Choroid plexus epithelial cell (primary cell): ENCODE data around the gene CHMP5.

Experiments
- DNase-seq: peaks from one replicate; pipeline ENCODE4 v3.0.0-alpha.2; 2010; ENCODE audit warnings: low read depth
- H3K4me3 ChIP-seq: 2 replicates; pipeline ENCODE4 v1.5.1; 2011; ENCODE audit warnings: low read depth, mild to moderate bottlenecking, control low read depth, low read length, moderate library complexity
- TF ChIP-seq, protein P1 (sequence below): conservative IDR thresholded peaks from 2 replicates; pipeline ENCODE4 v1.5.1; 2011; ENCODE audit warnings: low read depth, mild to moderate bottlenecking, control low read depth, inconsistent platforms, low read length, moderate library complexity

Gene CHMP5

DNA sequence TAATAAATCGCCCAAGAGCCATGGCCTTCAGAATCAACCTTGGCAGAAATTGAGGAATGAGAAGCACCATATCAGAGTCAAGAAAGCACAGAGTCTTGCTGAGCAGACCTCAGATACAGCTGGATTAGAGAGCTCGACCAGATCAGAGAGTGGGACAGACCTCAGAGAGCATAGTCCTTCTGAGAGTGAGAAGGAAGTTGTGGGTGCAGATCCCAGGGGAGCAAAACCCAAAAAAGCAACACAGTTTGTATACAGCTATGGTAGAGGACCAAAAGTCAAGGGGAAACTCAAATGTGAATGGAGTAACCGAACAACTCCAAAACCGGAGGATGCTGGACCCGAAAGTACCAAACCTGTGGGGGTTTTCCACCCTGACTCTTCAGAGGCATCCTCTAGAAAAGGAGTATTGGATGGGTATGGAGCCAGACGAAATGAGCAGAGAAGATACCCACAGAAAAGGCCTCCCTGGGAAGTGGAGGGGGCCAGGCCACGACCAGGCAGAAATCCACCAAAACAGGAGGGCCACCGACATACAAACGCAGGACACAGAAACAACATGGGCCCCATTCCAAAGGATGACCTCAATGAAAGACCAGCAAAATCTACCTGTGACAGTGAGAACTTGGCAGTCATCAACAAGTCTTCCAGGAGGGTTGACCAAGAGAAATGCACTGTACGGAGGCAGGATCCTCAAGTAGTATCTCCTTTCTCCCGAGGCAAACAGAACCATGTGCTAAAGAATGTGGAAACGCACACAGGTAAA lies 30.0 kb downstream of the CHMP5 start:
- TF ChIP-seq, protein P1, sequence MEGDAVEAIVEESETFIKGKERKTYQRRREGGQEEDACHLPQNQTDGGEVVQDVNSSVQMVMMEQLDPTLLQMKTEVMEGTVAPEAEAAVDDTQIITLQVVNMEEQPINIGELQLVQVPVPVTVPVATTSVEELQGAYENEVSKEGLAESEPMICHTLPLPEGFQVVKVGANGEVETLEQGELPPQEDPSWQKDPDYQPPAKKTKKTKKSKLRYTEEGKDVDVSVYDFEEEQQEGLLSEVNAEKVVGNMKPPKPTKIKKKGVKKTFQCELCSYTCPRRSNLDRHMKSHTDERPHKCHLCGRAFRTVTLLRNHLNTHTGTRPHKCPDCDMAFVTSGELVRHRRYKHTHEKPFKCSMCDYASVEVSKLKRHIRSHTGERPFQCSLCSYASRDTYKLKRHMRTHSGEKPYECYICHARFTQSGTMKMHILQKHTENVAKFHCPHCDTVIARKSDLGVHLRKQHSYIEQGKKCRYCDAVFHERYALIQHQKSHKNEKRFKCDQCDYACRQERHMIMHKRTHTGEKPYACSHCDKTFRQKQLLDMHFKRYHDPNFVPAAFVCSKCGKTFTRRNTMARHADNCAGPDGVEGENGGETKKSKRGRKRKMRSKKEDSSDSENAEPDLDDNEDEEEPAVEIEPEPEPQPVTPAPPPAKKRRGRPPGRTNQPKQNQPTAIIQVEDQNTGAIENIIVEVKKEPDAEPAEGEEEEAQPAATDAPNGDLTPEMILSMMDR = no peak
- H3K4me3 ChIP-seq = no peak overlapping the region
- no peak for DNase-seq

DNA sequence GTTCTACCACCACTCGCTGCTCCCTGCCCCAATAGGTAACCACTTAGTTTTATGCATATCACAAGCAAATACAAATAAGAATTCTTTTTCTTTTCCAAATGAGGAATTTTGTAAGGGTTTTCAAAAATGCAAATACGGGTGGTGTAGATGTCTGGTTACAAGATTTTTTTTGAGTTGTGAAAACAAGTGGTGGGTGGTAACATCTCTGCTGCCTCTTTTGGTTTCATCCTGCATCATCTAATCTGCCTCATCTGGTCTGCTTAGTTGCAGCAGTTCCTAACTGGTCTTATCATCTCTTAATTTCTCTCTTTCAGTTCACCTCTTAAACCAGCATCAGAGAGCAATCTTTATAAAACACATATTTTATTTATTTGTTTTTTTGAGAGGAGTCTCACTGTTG lies 30.7 kb downstream of the CHMP5 start:
- DNase-seq = no peak
- H3K4me3 ChIP-seq = no peak overlapping the region

DNA sequence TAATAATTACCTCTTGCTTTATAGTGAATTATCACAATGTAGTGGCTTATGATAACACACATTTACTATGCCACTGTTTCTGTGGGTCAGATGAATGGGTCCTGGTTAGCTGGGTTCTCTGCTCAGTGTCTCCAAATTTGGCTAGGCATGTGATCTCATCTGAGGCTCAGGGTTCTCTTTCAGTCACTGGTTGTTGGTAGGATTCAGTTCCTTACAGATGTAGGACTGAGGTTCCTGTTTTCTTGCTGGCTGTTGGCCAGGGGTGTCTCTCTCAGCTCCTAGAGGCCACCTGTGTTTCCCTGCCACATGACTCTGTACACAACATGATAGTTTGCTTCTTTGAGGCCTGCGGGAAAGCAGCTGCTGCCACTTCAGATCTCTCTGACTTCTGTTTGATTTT lies 32.6 kb downstream of the CHMP5 start:
- TF ChIP-seq, protein P1 = no peak
- DNase-seq = peak; percentile 24
- no peak overlapping the region for H3K4me3 ChIP-seq

More for the DNA sequence above, 30.7 kb downstream of the CHMP5 start:
- TF ChIP-seq, protein P1 = no peak

DNA sequence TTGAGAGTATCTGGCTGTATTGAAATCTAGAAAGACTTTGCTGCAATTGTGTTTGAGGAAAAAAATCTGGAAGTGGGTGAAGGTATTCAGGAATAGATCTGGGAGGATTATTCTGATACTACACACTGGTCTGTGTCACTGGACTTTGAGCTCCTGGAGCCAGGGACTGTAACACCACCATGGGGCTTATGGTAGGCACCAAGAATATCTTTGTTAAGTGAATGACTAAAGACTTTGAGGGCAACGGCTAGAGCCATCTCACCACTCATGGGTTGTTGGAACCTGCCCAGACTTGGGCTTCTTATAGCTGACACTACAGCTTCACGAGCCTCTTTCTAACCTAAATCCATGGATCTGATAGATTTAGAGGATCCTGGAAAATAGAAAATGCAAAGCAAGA lies 35.7 kb downstream of the CHMP5 start:
- H3K4me3 ChIP-seq = no peak overlapping the region
- no peak for DNase-seq
- TF ChIP-seq, protein P1 = no peak

DNA sequence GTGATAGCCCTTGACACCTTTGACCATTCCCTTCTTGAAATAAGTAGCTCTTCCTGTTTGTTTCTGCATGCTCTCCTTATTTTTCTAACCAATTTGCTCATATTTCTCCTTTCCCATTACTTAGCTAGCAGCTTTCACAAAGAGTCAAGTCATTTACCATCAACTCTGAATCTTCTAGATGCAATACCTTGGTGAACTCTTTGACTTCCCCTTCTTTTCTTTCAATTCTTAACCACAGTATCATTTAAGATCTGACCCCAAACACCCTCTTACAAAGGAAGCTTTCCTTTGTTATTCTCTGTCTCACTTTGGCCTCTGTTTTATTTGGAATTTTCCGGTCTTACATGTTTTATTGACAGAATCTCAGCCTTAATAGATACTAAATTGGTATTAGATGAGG lies 39.5 kb downstream of the CHMP5 start:
- H3K4me3 ChIP-seq = no peak overlapping the region
- TF ChIP-seq, protein P1 = no peak
- DNase-seq = no peak

DNA sequence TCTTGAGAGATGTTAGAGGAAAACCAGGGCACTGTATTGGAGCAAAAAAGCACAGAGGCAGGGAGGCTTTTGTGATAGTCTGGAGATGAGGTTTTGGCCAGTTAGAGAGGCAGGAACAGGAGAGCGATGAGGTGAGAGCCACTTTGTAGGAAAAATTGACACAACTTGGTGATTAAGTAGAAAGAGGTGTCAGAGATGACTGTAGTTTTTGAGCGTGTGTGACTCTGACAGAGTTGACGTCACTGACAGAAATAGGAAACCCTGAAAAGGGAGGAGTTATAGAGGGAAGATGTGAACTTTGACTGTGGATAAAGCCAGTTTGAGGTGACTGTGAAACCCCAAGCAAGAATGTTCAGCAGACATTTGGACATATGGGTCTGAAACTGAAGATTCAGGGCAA lies 41.2 kb downstream of the CHMP5 start:
- H3K4me3 ChIP-seq = no peak overlapping the region
- DNase-seq = peak; percentile 16
- TF ChIP-seq, protein P1 = no peak

DNA sequence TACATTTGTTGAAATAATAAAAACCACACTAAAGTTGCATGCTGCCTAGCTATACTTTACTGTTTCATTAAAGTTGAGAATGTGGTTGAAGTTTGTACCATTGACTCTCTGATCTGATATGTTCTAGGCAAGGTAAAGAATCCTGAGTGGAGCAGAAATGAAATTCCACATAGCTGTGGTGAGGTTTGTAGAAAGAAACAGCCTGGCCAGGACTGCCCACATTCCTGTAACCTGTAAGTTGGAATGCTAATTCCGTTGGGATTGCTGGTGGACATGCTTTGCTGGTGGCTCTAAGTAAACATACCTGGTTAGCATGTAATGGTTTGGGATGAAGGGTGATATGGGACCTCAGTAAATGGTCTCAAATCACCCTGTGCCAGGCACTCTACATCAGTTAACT lies 42.2 kb downstream of the CHMP5 start:
- DNase-seq = peak; percentile 17
- no peak overlapping the region for H3K4me3 ChIP-seq
- TF ChIP-seq, protein P1 = no peak
